Activated T-helper 9 cell treated with anti-CD3 and anti-CD28 coated beads, Interleukin-2, amount 50 U/mL, for 16 hours (primary cell): ENCODE results near the gene CCDC30.
A peak's percentile ranks its signal among the peaks of the same experiment; 100 is the strongest.

Experiments
- DNase-seq: peaks from one replicate; pipeline ENCODE4 v3.0.0-alpha.2; 2020; ENCODE audit warnings: low read depth

The CCDC30 gene

GRCh38 chr1:42462828-42463763, at the start of gene CCDC30:
Gene CCDC30, plus strand, starts transcription at chr1:42463286. Its CDS starts 17,266 bp downstream, at chr1:42480552.
- DNase-seq: peak; percentile 93

- no peak for DNase-seq
These were observed 48.3 kb upstream of the CCDC30 start for GRCh38 chr1:42414551-42415496.

GRCh38 chr1:42417166-42417565, 45.9 kb upstream of the CCDC30 start:
- no peak for DNase-seq

GRCh38 chr1:42418516-42418915, 44.6 kb upstream of the CCDC30 start:
- no peak for DNase-seq

GRCh38 chr1:42419126-42419821, 43.8 kb upstream of the CCDC30 start:
- DNase-seq: no peak

GRCh38 chr1:42420121-42420520, 43.0 kb upstream of the CCDC30 start:
- DNase-seq: no peak

- no peak for DNase-seq
These were observed 42.0 kb upstream of the CCDC30 start for GRCh38 chr1:42420911-42421585.

GRCh38 chr1:42422737-42423136, 40.3 kb upstream of the CCDC30 start:
- no peak for DNase-seq

GRCh38 chr1:42423681-42424080, 39.4 kb upstream of the CCDC30 start:
- DNase-seq: no peak

GRCh38 chr1:42424201-42424600, 38.9 kb upstream of the CCDC30 start:
- DNase-seq: no peak

- DNase-seq: no peak
These were observed 35.8 kb upstream of the CCDC30 start for GRCh38 chr1:42427240-42427639.

GRCh38 chr1:42429603-42430002, 33.5 kb upstream of the CCDC30 start:
- DNase-seq: no peak

GRCh38 chr1:42430286-42431135, 32.6 kb upstream of the CCDC30 start:
- no peak for DNase-seq

GRCh38 chr1:42431514-42431913, 31.6 kb upstream of the CCDC30 start:
- no peak for DNase-seq

GRCh38 chr1:42432714-42433113, 30.4 kb upstream of the CCDC30 start:
- DNase-seq: no peak

GRCh38 chr1:42433369-42433768, 29.7 kb upstream of the CCDC30 start:
- no peak for DNase-seq

- DNase-seq: no peak
These were observed 28.7 kb upstream of the CCDC30 start for GRCh38 chr1:42434340-42434739.

GRCh38 chr1:42439940-42440339, 23.1 kb upstream of the CCDC30 start:
- DNase-seq: no peak

- DNase-seq: no peak
These were observed 20.4 kb upstream of the CCDC30 start for GRCh38 chr1:42442662-42443061.

GRCh38 chr1:42449256-42449655, 13.8 kb upstream of the CCDC30 start:
- DNase-seq: no peak

GRCh38 chr1:42450061-42450460, 13.0 kb upstream of the CCDC30 start:
- no peak for DNase-seq
